Hematopoietic multipotent progenitor cell treated with erythropoietin and hydrocortisone succinate and interleukin-3 and kit ligand, for 15 days (in vitro differentiated cells): ENCODE measurements around the gene DTX1.

Experiments used
- DNase-seq: peaks from one replicate; pipeline ENCODE4 v3.0.0-alpha.2; 2015; ENCODE audit warnings: low spot score

Gene DTX1

GRCh38 chr12:113095405-113095804 lies 38.9 kb downstream of the DTX1 start:
- DNase-seq, result no peak

- no peak for DNase-seq
These were observed 40.3 kb downstream of the DTX1 start for GRCh38 chr12:113096675-113097461.

- DNase-seq, result no peak
These were observed 41.3 kb downstream of the DTX1 start for GRCh38 chr12:113097716-113098440.

GRCh38 chr12:113098441-113099028 lies 42.0 kb downstream of the DTX1 start:
- DNase-seq, result peak; percentile 24

- DNase-seq, result no peak
These were observed 42.8 kb downstream of the DTX1 start for GRCh38 chr12:113099364-113099763.

GRCh38 chr12:113099764-113100163 lies 43.2 kb downstream of the DTX1 start:
- DNase-seq, result no peak

GRCh38 chr12:113101751-113102150 lies 45.2 kb downstream of the DTX1 start:
- DNase-seq, result no peak

- no peak for DNase-seq
These were observed 46.3 kb downstream of the DTX1 start for GRCh38 chr12:113102811-113103210.

GRCh38 chr12:113103756-113104450 lies 47.4 kb downstream of the DTX1 start:
- no peak for DNase-seq

- DNase-seq, result no peak
These were observed 48.5 kb downstream of the DTX1 start for GRCh38 chr12:113104953-113105510.

- DNase-seq, result no peak
These were observed 49.2 kb downstream of the DTX1 start for GRCh38 chr12:113105606-113106271.

GRCh38 chr12:113106361-113106760 lies 49.8 kb downstream of the DTX1 start:
- no peak for DNase-seq

GRCh38 chr12:113108308-113108707 lies 51.8 kb downstream of the DTX1 start:
- no peak for DNase-seq

- no peak for DNase-seq
These were observed 52.8 kb downstream of the DTX1 start for GRCh38 chr12:113109360-113109759.

- DNase-seq, result no peak
These were observed 53.5 kb downstream of the DTX1 start for GRCh38 chr12:113109872-113110599.

- DNase-seq, result no peak
These were observed 54.7 kb downstream of the DTX1 start for GRCh38 chr12:113111247-113111646.

- no peak for DNase-seq
These were observed 55.7 kb downstream of the DTX1 start for GRCh38 chr12:113112043-113112899.

- DNase-seq, result no peak
These were observed 56.9 kb downstream of the DTX1 start for GRCh38 chr12:113113397-113113796.

GRCh38 chr12:113114447-113115178 lies 58.1 kb downstream of the DTX1 start:
- DNase-seq, result no peak
